Stromal cell of bone marrow (primary cell): ENCODE results near the gene C12orf43.
A peak's percentile ranks its signal among the peaks of the same experiment; 100 is the strongest.

ENCODE experiments used
- DNase-seq: peaks from one replicate; pipeline ENCODE4 v3.0.0-alpha.2; 2012; ENCODE audit warnings: low read depth

Gene C12orf43

GRCh38 chr12:121030576-121031212, 14.4 kb upstream of the C12orf43 start:
- DNase-seq = no peak

GRCh38 chr12:121026274-121027045, 10.2 kb upstream of the C12orf43 start:
- DNase-seq = no peak

GRCh38 chr12:121025442-121026226, 9.3 kb upstream of the C12orf43 start:
- no peak for DNase-seq

GRCh38 chr12:121023799-121024198, 7.5 kb upstream of the C12orf43 start:
- no peak for DNase-seq

GRCh38 chr12:121022713-121023112, 6.4 kb upstream of the C12orf43 start:
- no peak for DNase-seq

DNA sequence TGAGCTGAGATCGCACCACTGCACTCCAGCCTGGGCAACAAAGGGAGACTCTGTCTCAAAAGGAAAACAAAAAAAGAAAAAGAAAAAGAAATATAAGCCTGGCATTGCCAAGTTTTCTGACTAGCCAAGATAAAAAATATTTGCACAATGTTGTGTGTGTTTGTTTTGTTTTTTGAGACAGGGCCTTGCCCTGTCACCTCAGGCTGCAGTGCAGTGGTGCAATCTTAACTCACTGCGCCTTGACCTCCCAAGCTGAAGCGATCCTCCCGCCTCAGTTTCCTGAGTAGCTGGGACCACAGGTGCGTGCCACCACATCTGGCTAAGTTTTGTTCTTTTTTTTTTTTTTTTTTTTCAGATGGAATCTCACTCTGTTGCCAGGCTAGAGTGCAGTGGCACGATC, 5.5 kb upstream of the C12orf43 start:
- DNase-seq = no peak

- no peak for DNase-seq
These were observed 2.8 kb upstream of the C12orf43 start for GRCh38 chr12:121018860-121019617.

GRCh38 chr12:121017966-121018491, 1.7 kb upstream of the C12orf43 start:
- DNase-seq = no peak

DNA sequence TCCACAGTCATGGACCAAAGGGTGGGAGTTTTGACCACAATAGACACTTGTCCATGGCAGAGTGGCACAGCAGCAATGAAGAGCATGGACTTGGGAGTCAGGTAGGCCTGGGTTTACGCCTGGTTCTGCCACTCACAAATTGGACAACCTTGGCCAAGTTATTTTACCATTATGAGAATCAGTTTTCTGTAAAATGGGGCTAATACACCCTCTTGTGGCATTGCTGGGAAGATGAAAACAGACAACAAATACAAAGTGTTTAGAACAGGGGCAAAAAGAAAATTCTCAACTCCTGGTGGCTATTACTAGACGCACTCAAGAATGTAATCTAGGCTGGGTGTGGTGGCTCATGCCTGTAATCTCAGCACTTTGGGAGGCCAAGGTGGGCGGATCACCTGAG, 2.6 kb downstream of the C12orf43 start:
- DNase-seq = no peak

- no peak for DNase-seq
These were observed 4.5 kb downstream of the C12orf43 start for GRCh38 chr12:121011820-121012219.

DNA sequence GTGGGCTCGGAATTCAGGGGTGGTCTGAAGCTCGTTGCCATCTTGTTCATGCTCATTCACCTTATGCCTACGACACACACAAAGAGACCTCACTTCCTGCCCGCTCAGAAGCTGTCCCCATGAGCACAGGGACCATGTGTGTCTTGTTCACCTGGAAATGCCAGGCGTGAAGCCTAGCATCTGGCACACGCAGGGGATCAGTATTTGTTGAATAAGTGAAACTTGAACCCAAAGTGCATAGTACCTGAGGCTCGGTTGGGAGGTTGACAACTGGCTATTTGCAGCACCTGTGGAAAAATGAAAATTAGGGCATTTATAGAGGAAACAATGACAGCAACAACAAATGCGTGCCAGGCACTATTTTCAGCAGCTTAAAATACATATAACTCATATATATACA, 5.4 kb downstream of the C12orf43 start:
- DNase-seq = no peak

GRCh38 chr12:121009741-121010140, 6.5 kb downstream of the C12orf43 start:
- peak; percentile 16 for DNase-seq

DNA sequence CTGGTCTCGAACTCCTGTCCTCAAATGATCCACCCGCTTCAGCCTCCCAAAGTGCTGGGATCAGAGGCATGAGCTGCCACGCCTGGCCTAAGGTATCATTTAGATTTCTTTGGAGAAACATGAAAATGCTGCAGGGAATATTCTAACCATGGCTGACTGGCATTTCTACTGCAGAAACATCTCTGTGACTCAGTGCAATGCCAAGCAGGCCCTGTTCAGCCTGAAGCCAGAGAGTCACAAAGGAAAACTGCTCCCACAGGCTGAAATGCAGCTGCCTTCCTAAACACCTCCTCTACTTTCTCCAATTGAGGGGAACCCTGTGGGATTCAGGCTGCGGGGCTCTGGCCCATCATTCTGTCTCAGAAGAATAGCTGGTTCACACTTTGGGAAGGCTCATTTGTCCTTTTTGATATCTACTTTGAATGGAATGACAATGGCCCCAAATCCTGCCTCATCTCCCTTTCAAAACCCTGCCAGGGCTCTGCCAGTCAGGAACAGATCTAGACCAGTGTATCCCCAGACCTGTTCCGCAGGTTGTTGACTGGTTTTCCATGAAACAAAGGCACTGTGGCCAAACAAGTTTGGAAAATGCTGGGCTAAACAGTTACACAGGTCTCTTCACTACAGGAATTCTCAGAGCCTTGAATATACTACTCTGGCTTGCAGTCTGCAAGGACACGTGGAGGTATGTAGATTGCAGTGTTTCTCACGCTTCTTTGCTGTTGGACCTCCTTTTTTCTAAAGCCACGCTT, 7.8 kb downstream of the C12orf43 start:
- DNase-seq = no peak

DNA sequence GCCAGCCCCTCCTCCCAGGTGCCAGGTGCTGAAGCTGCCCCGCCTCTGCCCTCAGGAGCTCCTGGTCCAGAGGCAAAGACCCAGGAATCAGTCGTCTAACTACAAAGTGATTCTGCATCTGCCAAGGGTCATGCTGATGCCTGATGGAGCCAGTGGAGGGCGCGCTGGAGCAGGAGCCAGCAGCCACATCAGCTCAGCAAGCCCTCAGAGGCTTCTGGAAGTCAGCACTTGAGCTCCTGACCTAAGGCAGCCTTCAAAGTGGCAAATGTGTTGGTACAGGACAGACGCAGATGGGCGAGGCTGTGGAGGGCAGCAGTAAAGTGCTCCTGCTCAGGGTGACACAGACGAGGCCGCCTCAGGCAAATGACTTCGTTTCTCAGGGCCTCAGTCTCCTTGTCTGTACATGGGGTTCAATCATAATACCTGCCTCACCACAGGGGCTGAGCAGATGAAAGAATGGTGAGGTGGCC, 10.9 kb downstream of the C12orf43 start:
- peak; percentile 11 for DNase-seq

DNA sequence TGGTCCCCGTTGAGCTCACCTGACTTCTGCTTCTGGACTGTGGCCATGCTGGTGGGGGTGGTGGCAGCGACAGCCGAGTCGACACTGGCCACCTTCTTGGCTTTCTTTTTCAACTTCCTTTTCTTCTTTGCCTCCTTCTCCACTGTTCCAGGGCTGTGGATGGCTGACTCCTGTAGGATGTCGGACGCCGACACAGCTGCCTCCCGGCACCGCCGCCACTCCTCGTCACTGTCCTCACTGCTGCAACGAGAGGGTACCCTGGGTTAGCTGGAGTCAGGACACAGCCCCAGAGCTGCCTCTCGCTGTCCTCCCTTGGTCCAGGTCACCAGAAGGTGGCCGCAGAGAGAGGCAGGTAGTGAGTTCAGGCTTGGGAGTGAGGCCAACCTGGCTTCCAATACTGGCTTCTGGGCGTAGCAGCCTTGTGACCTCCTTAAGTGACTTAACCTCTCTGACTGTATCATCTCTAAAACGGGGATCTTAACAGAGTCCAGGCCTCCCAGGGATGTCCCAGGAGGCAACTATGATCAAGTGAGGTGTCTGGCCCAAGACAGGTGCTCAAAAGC, 12.0 kb downstream of the C12orf43 start:
- no peak for DNase-seq

DNA sequence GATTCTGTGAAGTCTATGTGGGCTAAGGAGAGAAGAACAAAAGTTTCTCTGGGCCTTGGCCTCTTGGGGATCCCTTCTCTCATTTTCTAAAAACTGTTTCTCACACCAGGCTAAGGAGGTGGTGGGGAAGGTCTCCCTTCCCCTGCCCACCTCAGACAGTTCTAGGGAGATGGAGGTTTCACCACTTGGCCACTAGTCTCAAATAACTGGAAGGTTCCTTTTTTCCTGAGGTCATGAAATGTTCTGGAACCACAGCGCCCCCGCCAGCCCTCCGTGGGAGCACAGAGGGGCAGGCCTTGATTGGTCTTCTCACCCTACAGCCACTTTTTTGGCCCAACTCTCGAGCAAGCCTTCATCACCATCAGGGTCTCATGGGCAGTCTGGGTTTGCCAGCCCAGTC, 12.6 kb downstream of the C12orf43 start:
- DNase-seq = no peak

GRCh38 chr12:121001841-121002483, 14.3 kb downstream of the C12orf43 start:
- no peak for DNase-seq

DNA sequence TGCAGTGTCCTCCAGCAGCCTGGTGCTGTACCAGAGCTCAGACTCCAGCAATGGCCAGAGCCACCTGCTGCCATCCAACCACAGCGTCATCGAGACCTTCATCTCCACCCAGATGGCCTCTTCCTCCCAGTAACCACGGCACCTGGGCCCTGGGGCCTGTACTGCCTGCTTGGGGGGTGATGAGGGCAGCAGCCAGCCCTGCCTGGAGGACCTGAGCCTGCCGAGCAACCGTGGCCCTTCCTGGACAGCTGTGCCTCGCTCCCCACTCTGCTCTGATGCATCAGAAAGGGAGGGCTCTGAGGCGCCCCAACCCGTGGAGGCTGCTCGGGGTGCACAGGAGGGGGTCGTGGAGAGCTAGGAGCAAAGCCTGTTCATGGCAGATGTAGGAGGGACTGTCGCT, 15.2 kb downstream of the C12orf43 start:
- DNase-seq = no peak

DNA sequence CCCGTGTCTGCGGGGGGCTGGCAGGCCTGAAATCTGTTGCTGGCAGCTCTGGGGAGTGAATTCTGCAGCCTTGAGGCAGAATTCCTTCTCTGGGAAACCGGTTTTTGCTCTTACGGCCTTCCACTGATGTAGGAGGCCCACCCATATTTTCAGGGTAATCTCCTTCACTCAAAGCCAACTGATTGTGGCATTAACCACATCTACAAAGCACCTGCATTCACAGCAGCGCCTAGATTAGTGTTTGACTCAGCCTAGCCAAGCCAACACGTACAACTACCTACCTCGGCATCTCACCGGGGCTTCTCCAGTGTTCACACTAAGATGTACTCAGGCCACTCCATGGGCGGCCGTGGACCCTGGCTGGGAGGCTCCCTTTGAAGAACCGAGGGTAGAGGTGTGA, 15.8 kb downstream of the C12orf43 start:
- DNase-seq = no peak
